GM12875 (cell line): Measurements from ENCODE around the gene CCDC82.
"Not testable (repeated sequence)": the region's sequence is repeated elsewhere in the genome, so short reads cannot be mapped to it uniquely, and the experiment has no call there.

Experiments used
- H3K4me3 ChIP-seq: one replicate; pipeline ENCODE4 v1.5.1; 2011; ENCODE audit warnings: low read depth, low read length, control low read depth
- CTCF ChIP-seq: IDR thresholded peaks from 2 replicates; pipeline ENCODE4 v1.5.1; 2011; ENCODE audit warnings: low read depth, mild to moderate bottlenecking, control low read depth, inconsistent platforms, low read length, moderate library complexity, borderline replicate concordance; ENCODE audit not compliant: insufficient read depth

The CCDC82 gene

GRCh38 chr11:96389720-96390487 lies at the start of gene CCDC82, which contains the start of gene JRKL:
CCDC82 (minus strand) TSS chr11:96389912; CDS start chr11:96384747, 5,165 bp downstream.
JRKL (plus strand) TSS chr11:96390013; CDS start chr11:96390650, 637 bp downstream.
- no peak for TF ChIP-seq CTCF
- peak within 1 kb of the TSS; percentile 88 for H3K4me3 ChIP-seq

GRCh38 chr11:96432654-96433053 lies 42.9 kb upstream of the CCDC82 start:
- not testable (repeated sequence) for H3K4me3 ChIP-seq

DNA sequence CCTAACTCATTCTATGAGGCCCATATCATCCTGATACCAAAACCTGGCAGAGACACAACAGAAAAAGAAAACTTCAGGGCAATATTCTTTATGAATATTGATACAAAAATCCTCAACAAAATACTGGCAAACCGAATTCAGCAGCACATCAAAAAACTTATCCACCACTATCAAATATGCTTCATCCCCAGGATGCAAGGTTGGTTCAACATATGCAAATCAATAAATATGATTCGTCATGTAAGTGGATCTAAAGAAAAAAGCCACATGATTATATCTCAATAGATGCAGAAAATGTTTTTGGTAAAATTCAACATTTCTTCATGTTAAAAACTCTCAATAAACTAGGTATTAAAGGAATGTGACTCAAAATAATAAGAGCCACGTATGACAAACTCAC lies 41.0 kb upstream of the CCDC82 start:
- TF ChIP-seq CTCF: no peak
- H3K4me3 ChIP-seq: no peak overlapping the region

- H3K4me3 ChIP-seq: no peak overlapping the region
- TF ChIP-seq CTCF: no peak
These were observed 35.0 kb upstream of the CCDC82 start for GRCh38 chr11:96424693-96425092.

GRCh38 chr11:96413408-96413807 lies 23.7 kb upstream of the CCDC82 start:
- no peak overlapping the region for H3K4me3 ChIP-seq
- TF ChIP-seq CTCF: no peak

GRCh38 chr11:96412761-96413381 lies 23.2 kb upstream of the CCDC82 start:
- TF ChIP-seq CTCF: no peak

GRCh38 chr11:96411412-96411811 lies 21.7 kb upstream of the CCDC82 start:
- peak overlapping the region; percentile 41 for H3K4me3 ChIP-seq

More at GRCh38 chr11:96412761-96413381, 23.2 kb upstream of the CCDC82 start:
- no peak overlapping the region for H3K4me3 ChIP-seq

- no peak overlapping the region for H3K4me3 ChIP-seq
- TF ChIP-seq CTCF: no peak
These were observed 11.0 kb upstream of the CCDC82 start for GRCh38 chr11:96400697-96401096.
